Adrenal gland (tissue), 12 donors: ENCODE data around the gene MSANTD4. TPM values are rescaled to one million over a fixed set of nuclear protein-coding genes. Genes with fewer than 3 reads are reported as not detected.

ENCODE experiments used
- DNase-seq, 7 donors: peaks; one replicate each; pipeline ENCODE4 v3.0.0-alpha.2; 2019 to 2020
- H3K27ac ChIP-seq, 5 donors: fragments of 200-600 bp; sonication (generic) in 4 of 5; 1 replicate in 3 of 5; 2 replicates in 2 of 5; pipeline versions ENCODE4 v1.5.1 to v1.8.0; 2016 to 2020; ENCODE audit warnings: mild to moderate bottlenecking in 1 of 5
- H3K27me3 ChIP-seq: fragments of 200-600 bp; 2 replicates; pipeline ENCODE4 v1.8.0; 2021
- H3K36me3 ChIP-seq, 2 donors: fragments of 200-600 bp; replicated peaks in 1 of 2; 1 replicate in 1 of 2; 2 replicates in 1 of 2; pipeline versions ENCODE4 v1.5.1 to v1.8.0; 2018 to 2022
- H3K4me1 ChIP-seq, 2 donors: fragments of 200-600 bp; replicated peaks in 1 of 2; 1 replicate in 1 of 2; 2 replicates in 1 of 2; pipeline versions ENCODE4 v1.5.1 to v1.8.0; 2018 to 2021
- H3K4me3 ChIP-seq, 4 donors: fragments of 200-600 bp; sonication (generic) in 3 of 4; one replicate each; pipeline ENCODE4 v1.5.1; 2016 to 2018
- H3K9me3 ChIP-seq, 3 donors: fragments of 200-600 bp; sonication (generic) in 1 of 3; replicated peaks in 1 of 3; 1 replicate in 2 of 3; 2 replicates in 1 of 3; pipeline versions ENCODE4 v1.5.1 to v1.8.0; 2016 to 2021
- POLR2A ChIP-seq, 2 donors: fragments of 450-650 bp; IDR thresholded peaks; one replicate each; pipeline ENCODE4 v1.6.1; 2017; ENCODE audit warnings: antibody characterized with exemption in 2 of 2, mild to moderate bottlenecking in 2 of 2, moderate library complexity in 1 of 2
- WGBS, 4 donors: extraction: QIAGEN DNeasy Blood & Tissue Kit in 2 of 4; methylation state at CpG; one replicate each; pipeline versions ENCODE4 v1.1.5 to v1.1.7; 2013 to 2017; 5-methylcytosine and 5-hydroxymethylcytosine counted together
- intact Hi-C, 2 donors: fragments of 100-400 bp; cut with DNase I; formaldehyde crosslinking; loops; one replicate each; pipeline versions ENCODE4 v1.14.1 to v1.15.0; 2022 to 2023
- polyA plus RNA-seq, 3 donors: library from polyadenylated mRNA; stranded (reverse); fragments of 200-250 nt in 2 of 3; fragments of 350-450 nt in 1 of 3; fragmentation: Illumina TruSeq in 1 of 3; extraction: RNeasy Lipid Tissue Mini Kit (QIAGEN cat#74804) in 1 of 3; gene quantifications; one replicate each; pipeline ENCODE4 v1.2.3, GENCODE V29; 2013 to 2014
- total RNA-seq, 9 donors: library from RNA; depleted of rRNA in 4 of 9; stranded (reverse); fragments of >200 nt in 4 of 9; fragments of 120-200 nt in 1 of 9; fragmentation: NEBNext Ultra II Directional in 1 of 9; extraction: Animal tissue kit (Norgen Biotek cat#: 25700) in 1 of 9; gene quantifications; one replicate each; pipeline versions ENCODE4 v1.1.0 to v1.2.4, GENCODE V29; 2013 to 2023
- TF ChIP-seq, protein P1 (sequence below), 6 experiments: fragments of 450-650 bp in 4 of 6; fragments of 200-600 bp in 2 of 6; sonication (generic) in 1 of 6; IDR thresholded peaks; 1 replicate in 5 of 6; 2 replicates in 1 of 6; pipeline versions ENCODE4 v1.5.1 to v1.8.0; 2016 to 2021; ENCODE audit warnings: antibody characterized with exemption in 6 of 6, mild to moderate bottlenecking in 2 of 6, moderate library complexity in 1 of 6
- donor health status: healthy with polysubstance abuse.
- donor health status: Bipolar disorder and iron deficiency.
- donor health status: DM: yes; HTN: yes; CAD: no.
- donor health status: DM: no; HTN: no; CAD: no.
- donor health status: DM: no; HTN: no; CAD: no.
- donor health status: DM: yes; HTN: yes; CAD: no.

Gene MSANTD4
- total and polyA plus RNA-seq, 12 donors = 3.7 to 36.2 (median 19.2) TPM

GRCh38 chr11:106032861-106033260 lies 10.8 kb upstream of the MSANTD4 start:
- Histone ChIP-seq H3K9me3 (no peaks in the 10 kb centered on the region), H3K27ac (no peak overlapping the region), H3K4me1 (no peaks in the 10 kb centered on the region), H3K36me3 (no peaks in the 10 kb centered on the region), H3K4me3 (no peak overlapping the region), H3K27me3 (no peaks in the 10 kb centered on the region)
- TF ChIP-seq, protein P1, sequence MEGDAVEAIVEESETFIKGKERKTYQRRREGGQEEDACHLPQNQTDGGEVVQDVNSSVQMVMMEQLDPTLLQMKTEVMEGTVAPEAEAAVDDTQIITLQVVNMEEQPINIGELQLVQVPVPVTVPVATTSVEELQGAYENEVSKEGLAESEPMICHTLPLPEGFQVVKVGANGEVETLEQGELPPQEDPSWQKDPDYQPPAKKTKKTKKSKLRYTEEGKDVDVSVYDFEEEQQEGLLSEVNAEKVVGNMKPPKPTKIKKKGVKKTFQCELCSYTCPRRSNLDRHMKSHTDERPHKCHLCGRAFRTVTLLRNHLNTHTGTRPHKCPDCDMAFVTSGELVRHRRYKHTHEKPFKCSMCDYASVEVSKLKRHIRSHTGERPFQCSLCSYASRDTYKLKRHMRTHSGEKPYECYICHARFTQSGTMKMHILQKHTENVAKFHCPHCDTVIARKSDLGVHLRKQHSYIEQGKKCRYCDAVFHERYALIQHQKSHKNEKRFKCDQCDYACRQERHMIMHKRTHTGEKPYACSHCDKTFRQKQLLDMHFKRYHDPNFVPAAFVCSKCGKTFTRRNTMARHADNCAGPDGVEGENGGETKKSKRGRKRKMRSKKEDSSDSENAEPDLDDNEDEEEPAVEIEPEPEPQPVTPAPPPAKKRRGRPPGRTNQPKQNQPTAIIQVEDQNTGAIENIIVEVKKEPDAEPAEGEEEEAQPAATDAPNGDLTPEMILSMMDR (IDR thresholded peaks at IDR 0.05) = no peak
- no peak for TF ChIP-seq POLR2A (IDR thresholded peaks at IDR 0.05)
- intact Hi-C loops = no loop called here
- DNase-seq = no peak
- 71 to 88% (median 77%) methylated on average over 2 of the region's 2 CpGs for WGBS, 4 donors

DNA sequence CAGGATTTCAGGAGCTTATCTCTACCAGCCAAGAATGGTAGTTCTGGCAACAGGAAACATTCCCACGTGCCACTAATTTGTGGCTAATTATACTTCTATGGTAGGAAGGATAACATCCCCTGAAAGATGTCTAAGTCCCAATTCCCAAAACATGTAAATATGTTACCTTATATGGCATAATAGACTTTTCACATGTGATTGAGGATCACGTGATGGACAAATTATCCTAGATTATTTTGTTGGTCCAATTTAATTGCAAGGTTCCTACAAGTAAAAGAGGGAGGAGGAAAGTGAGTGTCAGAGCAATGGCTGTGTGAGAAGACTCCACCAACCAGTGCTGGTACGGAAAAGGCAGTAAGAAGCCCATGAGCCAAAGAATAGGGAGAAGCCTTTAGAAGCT lies 9.9 kb upstream of the MSANTD4 start:
- 70 to 85% (median 75%) methylated on average over 3 of the region's 3 CpGs for WGBS, 4 donors
- Histone ChIP-seq H3K4me1 (no peaks in the 10 kb centered on the region), H3K4me3 (no peak overlapping the region), H3K36me3 (no peaks in the 10 kb centered on the region), H3K27me3 (no peaks in the 10 kb centered on the region), H3K9me3 (no peaks in the 10 kb centered on the region), H3K27ac (no peak overlapping the region)
- intact Hi-C loops = no loop called here
- TF ChIP-seq POLR2A (IDR thresholded peaks at IDR 0.05) = no peak
- TF ChIP-seq, protein P1 (IDR thresholded peaks at IDR 0.05) = no peak
- DNase-seq = no peak

- no peaks in the 10 kb centered on the region for H3K9me3 ChIP-seq
- no peaks in the 10 kb centered on the region for H3K4me1 ChIP-seq
- no peak overlapping the region for H3K4me3 ChIP-seq
- WGBS, 4 donors = 66 to 72% (median 69%) methylated on average over 2 of the region's 2 CpGs
- no peaks in the 10 kb centered on the region for H3K27me3 ChIP-seq
- intact Hi-C loops = no loop called here
- DNase-seq = no peak
- TF ChIP-seq POLR2A (IDR thresholded peaks at IDR 0.05) = no peak
- TF ChIP-seq, protein P1 (IDR thresholded peaks at IDR 0.05) = no peak
- H3K36me3 ChIP-seq = no peaks in the 10 kb centered on the region
- H3K27ac ChIP-seq = no peak overlapping the region
Measured at GRCh38 chr11:106031202-106031810, 9.3 kb upstream of the MSANTD4 start.

DNA sequence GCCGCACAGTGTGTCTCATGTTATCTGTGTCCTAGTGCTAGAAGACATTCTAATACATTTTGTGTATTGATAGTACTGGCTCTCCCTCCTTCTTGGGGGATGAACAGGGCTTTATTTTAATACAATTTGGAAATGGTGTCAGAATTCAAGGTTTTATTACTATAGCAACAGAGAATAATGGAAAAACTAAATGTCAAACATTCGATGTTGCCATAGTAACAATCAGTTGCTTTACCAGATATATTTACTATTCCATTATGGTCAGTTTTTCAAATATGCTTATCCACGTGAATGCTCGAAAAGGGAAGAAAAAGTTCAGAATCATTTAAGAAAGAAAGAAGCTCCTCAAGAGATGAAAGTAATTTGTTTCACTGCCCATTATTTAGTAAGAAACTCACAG lies 8.6 kb upstream of the MSANTD4 start:
- Histone ChIP-seq H3K36me3 (no peaks in the 10 kb centered on the region), H3K27ac (no peak overlapping the region), H3K4me3 (no peak overlapping the region), H3K27me3 (no peaks in the 10 kb centered on the region), H3K9me3 (no peaks in the 10 kb centered on the region), H3K4me1 (no peaks in the 10 kb centered on the region)
- WGBS, 4 donors = 59 to 79% (median 72%) methylated on average over 4 of the region's 4 CpGs
- no peak for DNase-seq
- intact Hi-C loops = no loop called here
- TF ChIP-seq POLR2A (IDR thresholded peaks at IDR 0.05) = no peak
- TF ChIP-seq, protein P1 (IDR thresholded peaks at IDR 0.05) = no peak
